OCI-LY3 (cell line): ENCODE results near the gene UCKL1.

Source experiments
- H2AFZ ChIP-seq: fragments of 200-600, 300-600 bp; shearing (Covaris generic); 2 replicates; pipeline ENCODE4 v1.6.0; 2014; ENCODE audit warnings: antibody characterized with exemption, low read depth, low read length
- H3K27ac ChIP-seq: fragments of 200-600, 300-600 bp; sonication (generic); 2 replicates; pipeline ENCODE4 v1.5.1; 2014; ENCODE audit warnings: mild to moderate bottlenecking, low read length, moderate library complexity, mixed read lengths
- H3K27me3 ChIP-seq: fragments of 200-600, 300-600 bp; sonication (generic); 2 replicates; pipeline ENCODE4 v1.6.1; 2014; ENCODE audit warnings: low read depth, low read length, mixed read lengths
- H3K36me3 ChIP-seq: fragments of 200-600, 300-600 bp; sonication (generic); replicated peaks from 2 replicates; pipeline ENCODE3; 2014; ENCODE audit warnings: low read depth, low read length, mixed read lengths
- H3K4me1 ChIP-seq: fragments of 300-600, 200-600 bp; sonication (generic); 2 replicates; pipeline ENCODE4 v1.6.1; 2014; ENCODE audit warnings: low read length, mixed read lengths
- H3K4me2 ChIP-seq: fragments of 200-600, 300-600 bp; sonication (generic); 2 replicates; pipeline ENCODE4 v1.6.1; 2014; ENCODE audit warnings: low read length, mixed read lengths
- H3K4me3 ChIP-seq: fragments of 300-600, 200-600 bp; sonication (generic); 2 replicates; pipeline ENCODE4 v1.5.1; 2014; ENCODE audit warnings: antibody characterized with exemption, mild to moderate bottlenecking, low read length, moderate library complexity
- H3K79me2 ChIP-seq: fragments of 300-600, 200-600 bp; shearing (Covaris generic); 2 replicates; pipeline ENCODE4 v1.6.1; 2014; ENCODE audit warnings: mild to moderate bottlenecking, low read length, mixed read lengths
- H3K9ac ChIP-seq: fragments of 300-600, 200-600 bp; shearing (Covaris generic); 2 replicates; pipeline ENCODE4 v1.6.0; 2014; ENCODE audit warnings: mild to moderate bottlenecking, low read length, moderate library complexity
- H3K9me3 ChIP-seq: fragments of 200-600, 300-600 bp; shearing (Covaris generic); 2 replicates; pipeline ENCODE4 v1.6.1; 2014; ENCODE audit warnings: low read length, mixed read lengths; ENCODE audit not compliant: insufficient read depth
- H4K20me1 ChIP-seq: fragments of 200-600, 300-600 bp; sonication (generic); 2 replicates; pipeline ENCODE4 v1.6.1; 2016; ENCODE audit warnings: low read length, mixed read lengths; ENCODE audit not compliant: insufficient read depth
- EZH2phosphoT487 ChIP-seq: fragments of 200-600 bp; shearing (Covaris generic); IDR thresholded peaks from 2 replicates; pipeline ENCODE4 v1.6.1; 2018; ENCODE audit warnings: antibody characterized with exemption, mixed run types, low read depth
- TF ChIP-seq, protein P1 (sequence below): fragments of 200-600, 300-600 bp; sonication (generic); IDR thresholded peaks from 2 replicates; pipeline ENCODE4 v1.5.1; 2014; ENCODE audit warnings: antibody characterized with exemption, low read length, low read depth

UCKL1 gene

DNA sequence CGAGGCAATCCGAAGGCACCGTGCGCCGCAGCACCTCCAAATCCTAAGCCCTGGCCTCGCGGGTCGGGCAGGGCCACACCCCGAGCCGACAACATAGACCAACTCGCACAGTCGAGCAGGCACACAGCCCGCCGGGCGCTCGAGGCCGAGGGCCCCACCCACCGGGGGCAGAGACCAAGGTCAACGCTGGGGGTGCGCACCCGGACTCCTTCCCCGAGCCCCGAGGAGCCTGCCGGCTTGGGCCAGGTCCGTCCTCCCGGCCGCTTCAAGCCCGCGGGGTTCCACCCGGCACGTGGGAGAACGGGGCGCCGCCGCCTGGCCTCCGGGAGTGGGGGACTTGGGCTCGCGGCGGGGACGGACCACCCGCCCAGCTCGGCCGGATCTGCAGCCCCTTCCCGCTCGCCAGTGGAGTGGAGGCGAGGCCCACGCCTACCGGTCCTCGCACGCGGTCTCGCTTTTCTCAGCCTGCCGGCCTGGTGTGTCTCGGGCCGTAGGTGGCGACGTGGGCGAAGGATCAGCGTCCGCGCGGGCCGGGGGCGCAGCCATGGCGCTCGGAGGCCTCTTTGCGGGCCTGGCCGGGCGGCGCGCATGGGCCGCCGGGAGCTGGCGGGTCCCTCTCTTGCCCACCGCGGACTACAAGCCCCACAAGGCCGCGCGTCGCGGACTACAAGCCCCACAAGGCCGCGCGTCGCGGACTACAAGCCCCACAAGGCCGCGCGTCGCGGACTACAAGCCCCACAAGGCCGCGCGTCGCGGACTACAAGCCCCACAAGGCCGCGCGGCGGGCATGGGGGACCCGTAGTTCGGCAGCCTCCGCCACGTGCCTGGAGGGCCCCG is at the start of gene UCKL1:
Gene UCKL1, minus strand, starts transcription at position 590 of the 837 bp plus-strand sequence. Its CDS starts 44 bp downstream, at position 546.
- TF ChIP-seq, protein P1, sequence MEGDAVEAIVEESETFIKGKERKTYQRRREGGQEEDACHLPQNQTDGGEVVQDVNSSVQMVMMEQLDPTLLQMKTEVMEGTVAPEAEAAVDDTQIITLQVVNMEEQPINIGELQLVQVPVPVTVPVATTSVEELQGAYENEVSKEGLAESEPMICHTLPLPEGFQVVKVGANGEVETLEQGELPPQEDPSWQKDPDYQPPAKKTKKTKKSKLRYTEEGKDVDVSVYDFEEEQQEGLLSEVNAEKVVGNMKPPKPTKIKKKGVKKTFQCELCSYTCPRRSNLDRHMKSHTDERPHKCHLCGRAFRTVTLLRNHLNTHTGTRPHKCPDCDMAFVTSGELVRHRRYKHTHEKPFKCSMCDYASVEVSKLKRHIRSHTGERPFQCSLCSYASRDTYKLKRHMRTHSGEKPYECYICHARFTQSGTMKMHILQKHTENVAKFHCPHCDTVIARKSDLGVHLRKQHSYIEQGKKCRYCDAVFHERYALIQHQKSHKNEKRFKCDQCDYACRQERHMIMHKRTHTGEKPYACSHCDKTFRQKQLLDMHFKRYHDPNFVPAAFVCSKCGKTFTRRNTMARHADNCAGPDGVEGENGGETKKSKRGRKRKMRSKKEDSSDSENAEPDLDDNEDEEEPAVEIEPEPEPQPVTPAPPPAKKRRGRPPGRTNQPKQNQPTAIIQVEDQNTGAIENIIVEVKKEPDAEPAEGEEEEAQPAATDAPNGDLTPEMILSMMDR, result peak; percentile 20; the same call in 1 of the 2 replicates
- TF ChIP-seq EZH2phosphoT487, result no peak
- peaks cover 46% of the 10 kb centered on the region for H3K79me2 ChIP-seq
- peak within 1 kb of the TSS; percentile 63 for H3K27ac ChIP-seq
- H3K9me3 ChIP-seq, result no peaks in the 10 kb centered on the region
- H3K4me2 ChIP-seq, result peak within 1 kb of the TSS; percentile 92
- H2AFZ ChIP-seq, result peak within 1 kb of the TSS; percentile 55; the same call in 1 of the 2 replicates
- H4K20me1 ChIP-seq, result peaks cover 32% of the 10 kb centered on the region
- H3K36me3 ChIP-seq, result peaks cover 6% of the 10 kb centered on the region
- H3K4me1 ChIP-seq, result peaks cover 17% of the 10 kb centered on the region
- peak within 1 kb of the TSS; percentile 86 for H3K4me3 ChIP-seq
- H3K9ac ChIP-seq, result peak within 1 kb of the TSS; percentile 93
- no peaks in the 10 kb centered on the region for H3K27me3 ChIP-seq

- H3K4me2 ChIP-seq, result no peak overlapping the region
- no peak overlapping the region for H3K27ac ChIP-seq
- H3K27me3 ChIP-seq, result no peaks in the 10 kb centered on the region
- no peak overlapping the region for H2AFZ ChIP-seq
- peaks cover 5% of the 10 kb centered on the region; the same call in 1 of the 2 replicates for H3K79me2 ChIP-seq
- no peak for TF ChIP-seq EZH2phosphoT487
- TF ChIP-seq, protein P1, result no peak
- H3K9me3 ChIP-seq, result no peaks in the 10 kb centered on the region
- H3K4me3 ChIP-seq, result no peak overlapping the region
- H4K20me1 ChIP-seq, result peaks cover 12% of the 10 kb centered on the region; the same call in 1 of the 2 replicates
- H3K36me3 ChIP-seq, result peaks cover 46% of the 10 kb centered on the region
- no peak overlapping the region for H3K9ac ChIP-seq
- peaks cover 1% of the 10 kb centered on the region; the same call in 1 of the 2 replicates for H3K4me1 ChIP-seq
Observed at GRCh38 chr20:64005394-64005793, 49.2 kb upstream of the UCKL1 start.

- H3K9ac ChIP-seq, result no peak overlapping the region
- H4K20me1 ChIP-seq, result 0 out of 2 replicates have a peak, but pooled peaks cover 4% of the 10 kb centered on the region
- H3K36me3 ChIP-seq, result peaks cover 44% of the 10 kb centered on the region
- H3K27ac ChIP-seq, result no peak overlapping the region
- H3K4me2 ChIP-seq, result no peak overlapping the region
- peaks cover 5% of the 10 kb centered on the region; the same call in 1 of the 2 replicates for H3K79me2 ChIP-seq
- H3K27me3 ChIP-seq, result no peaks in the 10 kb centered on the region
- TF ChIP-seq EZH2phosphoT487, result no peak
- TF ChIP-seq, protein P1, result no peak
- H3K4me1 ChIP-seq, result no peaks in the 10 kb centered on the region
- no peak overlapping the region for H2AFZ ChIP-seq
- H3K9me3 ChIP-seq, result no peaks in the 10 kb centered on the region
- no peak overlapping the region for H3K4me3 ChIP-seq
Observed at GRCh38 chr20:64003960-64004725, 47.9 kb upstream of the UCKL1 start.

GRCh38 chr20:64001607-64002011 is 45.4 kb upstream of the UCKL1 start:
- Histone ChIP-seq H3K9me3 (no peaks in the 10 kb centered on the region), H3K36me3 (peaks cover 46% of the 10 kb centered on the region), H3K79me2 (no peaks in the 10 kb centered on the region), H4K20me1 (0 out of 2 replicates have a peak, but pooled peaks cover 4% of the 10 kb centered on the region), H3K4me3 (no peak overlapping the region), H3K4me2 (no peak overlapping the region), H3K9ac (no peak overlapping the region), H3K27ac (no peak overlapping the region), H2AFZ (no peak overlapping the region), H3K27me3 (no peaks in the 10 kb centered on the region), H3K4me1 (no peaks in the 10 kb centered on the region)
- TF ChIP-seq, protein P1, result no peak
- no peak for TF ChIP-seq EZH2phosphoT487
